IMR-90 (cell line): ENCODE results near the gene SLC4A11.

ENCODE experiments used
- CEBPB ChIP-seq: IDR thresholded peaks from 2 replicates; pipeline ENCODE4 v1.6.1; 2012; ENCODE audit warnings: low read depth, low read length, improper control_type of control experiment
- CTCF ChIP-seq: conservative IDR thresholded peaks from 2 replicates; pipeline ENCODE4 v1.5.1; 2012; ENCODE audit warnings: mild to moderate bottlenecking, low read depth, low read length, improper control_type of control experiment
- RCOR1 ChIP-seq: IDR thresholded peaks from 2 replicates; pipeline ENCODE4 v1.6.1; 2012; ENCODE audit warnings: mild to moderate bottlenecking, low read length, improper control_type of control experiment; ENCODE audit not compliant: insufficient replicate concordance
- SMC3 ChIP-seq: fragments of 150-350 bp; IDR thresholded peaks from 2 replicates; pipeline ENCODE4 v1.6.1; 2016; ENCODE audit warnings: low read depth, mild to moderate bottlenecking, antibody characterized with exemption, low read length, moderate library complexity

- TF ChIP-seq CEBPB (no peak), RCOR1 (no peak), SMC3 (no peak), CTCF (no peak)
Observed at GRCh38 chr20:3248993-3249347, 10.0 kb upstream of the SLC4A11 start.
